Midbrain (tissue), 1 donor: ENCODE measurements around the gene WSCD2.

Source experiments
- DNase-seq: peaks from one replicate; lab custom pipeline; 2025; lab: John Stamatoyannopoulos, UW

The WSCD2 gene

GRCh38 chr12:108235985-108236263 is 106.8 kb downstream of the WSCD2 start:
- no peak for DNase-seq

- DNase-seq = no peak
These were observed 107.3 kb downstream of the WSCD2 start for GRCh38 chr12:108236366-108236765.

- DNase-seq = no peak
These were observed 108.2 kb downstream of the WSCD2 start for GRCh38 chr12:108237272-108237671.

- no peak for DNase-seq
These were observed 109.4 kb downstream of the WSCD2 start for GRCh38 chr12:108238474-108238873.

GRCh38 chr12:108239378-108239777 is 110.3 kb downstream of the WSCD2 start:
- DNase-seq = no peak

- no peak for DNase-seq
These were observed 111.1 kb downstream of the WSCD2 start for GRCh38 chr12:108240027-108240785.

- DNase-seq = no peak
These were observed 111.8 kb downstream of the WSCD2 start for GRCh38 chr12:108240928-108241327.

- DNase-seq = no peak
These were observed 113.1 kb downstream of the WSCD2 start for GRCh38 chr12:108241986-108242703.

GRCh38 chr12:108247130-108247529 is 118.0 kb downstream of the WSCD2 start:
- DNase-seq = no peak

- DNase-seq = no peak
These were observed 118.9 kb downstream of the WSCD2 start for GRCh38 chr12:108248011-108248410.

- DNase-seq = no peak
These were observed 123.4 kb downstream of the WSCD2 start for GRCh38 chr12:108252523-108252922.

GRCh38 chr12:108253540-108253939 is 124.5 kb downstream of the WSCD2 start:
- no peak for DNase-seq

GRCh38 chr12:108254030-108254429 is 124.9 kb downstream of the WSCD2 start:
- DNase-seq = no peak

- DNase-seq = no peak
These were observed 125.6 kb downstream of the WSCD2 start for GRCh38 chr12:108254517-108255251.

GRCh38 chr12:108255252-108255602 is 126.1 kb downstream of the WSCD2 start:
- no peak for DNase-seq

GRCh38 chr12:108257004-108257403 is 127.9 kb downstream of the WSCD2 start:
- no peak for DNase-seq

- no peak for DNase-seq
These were observed 128.6 kb downstream of the WSCD2 start for GRCh38 chr12:108257610-108258106.

GRCh38 chr12:108260039-108260438 is 131.0 kb downstream of the WSCD2 start:
- DNase-seq = no peak

- DNase-seq = no peak
These were observed 131.9 kb downstream of the WSCD2 start for GRCh38 chr12:108260969-108261368.

GRCh38 chr12:108265505-108265904 is 136.4 kb downstream of the WSCD2 start:
- DNase-seq = no peak

- DNase-seq = no peak
These were observed 137.0 kb downstream of the WSCD2 start for GRCh38 chr12:108266131-108266530.

- DNase-seq = no peak
These were observed 138.4 kb downstream of the WSCD2 start for GRCh38 chr12:108267450-108267849.

GRCh38 chr12:108268397-108268796 is 139.3 kb downstream of the WSCD2 start:
- DNase-seq = no peak
